SIG-M5 treated with dmso at 0.1 percent for 504 hours (cell line): ENCODE results near the gene RGS19.

Experiments
- DNase-seq: peaks from one replicate; lab custom pipeline; 2025; ENCODE audit not compliant: unreplicated experiment; lab: John Stamatoyannopoulos, UW

The RGS19 gene

DNA sequence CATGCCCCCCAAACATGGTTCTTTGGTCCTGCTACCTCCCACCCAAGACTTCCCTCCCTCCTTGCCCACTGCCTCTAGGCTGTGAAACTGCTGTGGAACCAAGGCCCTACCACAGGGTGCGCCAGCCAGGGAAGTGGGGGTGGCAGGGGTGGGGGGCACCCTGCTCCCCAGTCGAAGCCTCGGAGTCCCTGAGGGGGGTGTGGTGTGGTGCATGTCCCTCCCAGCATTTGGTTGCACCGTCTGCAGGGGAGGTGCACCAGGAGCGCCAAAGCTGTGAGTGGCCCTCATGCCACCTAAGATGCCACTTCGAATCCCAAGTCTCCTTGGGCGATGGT, 1.8 kb downstream of the RGS19 start:
- DNase-seq, result no peak

- peak; percentile 91 for DNase-seq
Observed at GRCh38 chr20:64077094-64077493, 2.2 kb downstream of the RGS19 start.

- no peak for DNase-seq
Observed at GRCh38 chr20:64076061-64076997, 3.0 kb downstream of the RGS19 start.

DNA sequence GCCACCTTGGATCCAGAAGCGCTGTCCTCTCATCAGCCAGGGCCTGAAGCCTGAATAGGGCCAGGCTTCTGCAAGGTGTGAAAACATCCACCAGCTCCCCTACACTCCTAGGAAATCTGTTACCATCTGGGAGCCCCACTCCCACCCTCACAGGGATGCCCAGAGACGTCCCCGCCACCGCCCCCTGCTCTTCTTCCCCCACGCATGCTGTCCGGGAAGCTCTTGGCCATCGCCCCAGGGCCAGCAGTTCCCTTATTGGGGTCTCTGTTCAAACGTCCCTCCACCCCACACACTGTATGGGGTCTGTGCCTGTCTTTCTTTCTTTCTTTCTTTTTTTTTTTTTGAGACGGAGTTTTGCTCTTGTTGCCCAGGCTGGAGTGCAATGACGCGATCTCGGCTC, 3.8 kb downstream of the RGS19 start:
- DNase-seq, result no peak

GRCh38 chr20:64074963-64075362, 4.4 kb downstream of the RGS19 start:
- no peak for DNase-seq

DNA sequence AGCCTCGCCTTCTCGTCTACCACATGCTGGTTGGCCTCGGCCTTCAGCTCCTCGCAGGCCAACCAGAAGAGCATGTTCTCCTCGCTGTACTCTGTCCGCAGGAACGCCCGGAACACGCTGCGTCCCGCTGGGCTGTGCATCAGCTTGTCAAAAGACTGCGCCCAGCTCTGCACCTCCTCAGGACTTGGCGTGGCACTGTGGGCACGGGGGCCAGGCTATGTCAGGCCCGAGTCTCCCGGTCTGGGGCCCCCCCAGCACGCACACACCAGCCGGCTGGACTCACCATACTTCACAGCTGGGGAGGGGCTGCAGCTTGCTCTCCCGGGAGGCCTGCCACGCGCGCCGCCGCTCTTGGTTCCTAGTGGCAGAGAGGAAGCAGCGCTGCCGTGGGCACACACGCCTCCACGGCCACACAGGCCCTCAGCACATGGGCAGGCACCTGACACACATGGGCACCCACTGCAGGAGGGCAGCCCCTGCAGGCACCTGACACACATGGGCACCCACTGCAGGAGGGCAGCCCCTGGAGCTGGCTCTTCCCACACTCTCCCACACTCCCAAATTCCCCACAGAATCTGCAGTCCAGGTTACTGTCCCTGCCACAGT, 5.0 kb downstream of the RGS19 start:
- no peak for DNase-seq

GRCh38 chr20:64073476-64074183, 5.7 kb downstream of the RGS19 start:
- no peak for DNase-seq

- no peak for DNase-seq
Observed at GRCh38 chr20:64072498-64073063, 6.7 kb downstream of the RGS19 start.

- no peak for DNase-seq
Observed at GRCh38 chr20:64071341-64072332, 7.7 kb downstream of the RGS19 start.

- no peak for DNase-seq
Observed at GRCh38 chr20:64070244-64070993, 8.9 kb downstream of the RGS19 start.

GRCh38 chr20:64069614-64070243, 9.6 kb downstream of the RGS19 start:
- no peak for DNase-seq

DNA sequence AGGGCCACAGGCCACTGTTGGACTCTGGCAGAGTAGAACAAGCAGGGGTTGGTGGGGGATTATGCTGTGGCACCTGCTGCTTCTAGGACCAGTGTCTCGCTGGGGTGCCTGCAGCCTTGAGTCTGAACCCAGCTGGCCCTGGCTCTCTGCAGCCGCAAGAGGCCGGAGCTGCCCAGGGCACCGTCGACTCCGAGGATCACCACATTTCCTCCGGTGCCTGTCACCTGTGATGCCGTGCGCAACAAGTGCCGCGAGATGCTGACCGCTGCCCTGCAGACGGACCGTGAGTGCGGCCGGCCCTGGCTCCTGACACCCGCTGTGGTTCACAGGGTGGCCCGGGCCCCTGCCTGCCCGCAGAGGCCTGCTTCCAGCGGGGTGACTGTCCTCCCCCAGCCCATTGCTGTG, 10.1 kb downstream of the RGS19 start:
- no peak for DNase-seq

- no peak for DNase-seq
Observed at GRCh38 chr20:64068386-64069208, 10.7 kb downstream of the RGS19 start.

GRCh38 chr20:64067733-64068307, 11.5 kb downstream of the RGS19 start:
- no peak for DNase-seq

DNA sequence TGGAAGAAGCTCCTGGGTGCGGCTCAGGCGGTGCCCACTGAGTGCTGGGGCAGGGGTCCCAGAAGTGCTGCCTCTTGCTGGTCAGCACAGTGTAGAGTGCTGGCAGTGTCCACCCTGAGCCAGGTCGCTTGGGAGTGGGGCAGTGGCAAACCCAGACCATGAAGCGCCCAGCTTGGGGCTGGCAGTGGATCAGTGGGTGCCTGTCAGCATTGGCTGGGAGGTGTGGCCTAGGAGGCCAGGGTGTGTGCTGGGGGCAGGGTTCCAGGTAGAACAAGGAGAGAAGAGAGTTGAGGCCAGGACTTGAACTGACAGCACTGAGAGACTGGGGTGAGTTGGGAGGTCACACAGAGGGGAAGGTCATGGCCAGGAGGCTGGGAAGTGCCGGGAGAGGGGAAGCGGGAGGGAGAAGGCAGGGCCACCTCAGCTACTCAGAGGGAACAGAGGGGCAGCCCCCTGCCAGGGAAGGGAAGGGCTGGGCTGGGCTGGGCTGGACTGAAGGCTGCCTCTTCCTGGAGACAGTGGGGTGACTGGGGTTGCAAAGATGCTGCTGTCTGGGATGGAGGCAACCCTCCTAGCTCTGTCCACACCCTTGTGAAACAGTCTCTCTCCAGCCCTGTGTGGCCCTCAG, 12.2 kb downstream of the RGS19 start:
- no peak for DNase-seq

GRCh38 chr20:64065974-64066343, 13.4 kb downstream of the RGS19 start:
- DNase-seq, result peak; percentile 37

DNA sequence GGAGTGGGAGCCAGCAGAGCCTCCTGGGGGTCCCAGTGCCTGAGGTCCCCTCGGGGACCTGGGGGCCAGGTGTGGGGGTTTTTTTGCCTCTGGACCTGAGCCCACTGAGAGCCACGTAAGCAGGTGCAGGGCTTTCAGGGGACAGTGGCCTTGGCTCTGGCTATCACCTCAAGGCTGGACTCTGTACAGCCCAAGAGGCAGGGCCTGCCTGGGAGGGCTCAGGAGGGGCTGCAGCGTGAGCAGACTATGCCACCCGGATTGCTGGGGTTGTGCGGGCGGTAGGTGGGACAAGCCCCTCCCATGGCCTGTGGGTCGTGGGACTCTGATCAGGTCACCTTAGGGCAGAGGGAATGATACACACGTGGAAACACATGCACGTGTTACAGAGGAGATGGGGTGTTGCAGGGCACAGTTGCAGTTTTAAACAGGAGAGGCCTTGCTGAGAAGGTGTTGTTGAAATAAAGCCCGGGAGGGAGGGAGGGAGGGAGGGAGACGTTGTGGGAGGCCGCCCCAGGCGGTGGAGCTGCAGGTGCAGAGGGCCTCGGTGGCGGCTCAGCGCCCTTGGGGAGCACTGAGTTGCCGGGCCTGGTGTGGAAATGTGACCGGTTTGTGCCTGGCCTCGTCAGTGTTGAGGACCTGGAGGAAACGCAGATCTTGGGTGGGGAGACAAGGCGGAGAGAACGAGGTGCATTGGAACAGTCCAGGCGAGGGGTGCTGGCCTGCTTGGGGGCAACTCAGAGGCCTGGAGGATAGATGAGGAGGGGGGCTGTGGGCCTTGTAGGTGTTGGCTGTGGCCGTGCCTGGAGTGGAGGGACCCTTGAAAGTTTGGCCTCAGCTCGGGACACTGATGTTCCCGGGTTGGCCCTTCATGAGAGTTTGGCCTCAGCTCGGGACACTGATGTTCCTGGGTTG, 14.0 kb downstream of the RGS19 start:
- DNase-seq, result no peak
